Measurements from ENCODE around the gene ADAMTSL3.
"Not testable (repeated sequence)": the region's sequence is repeated elsewhere in the genome, so short reads cannot be mapped to it uniquely, and the experiment has no call there.

ADAMTSL3 gene

DNA sequence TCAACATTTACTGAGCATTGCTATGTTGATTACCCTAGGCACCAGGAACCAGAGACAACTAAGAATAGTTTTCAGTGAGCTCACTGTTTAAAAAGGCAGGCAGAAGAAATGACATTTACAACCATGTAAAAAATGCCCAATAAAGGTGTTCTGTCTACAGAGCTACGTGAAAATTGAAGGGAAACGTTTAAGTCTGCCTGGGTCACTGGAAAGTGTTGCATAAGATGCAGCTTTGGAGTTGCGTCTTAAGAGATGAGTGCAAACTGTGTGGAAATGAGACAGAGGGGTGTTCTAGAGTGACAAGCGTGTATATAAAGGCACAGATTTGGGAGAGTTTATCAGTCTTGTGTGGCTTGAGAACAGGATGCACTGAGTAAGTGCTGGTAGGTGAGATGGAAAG, 303.0 kb downstream of the ADAMTSL3 start:
- in situ Hi-C loops (cut with HindIII; ENCODE audit: low sequenced_read_pairs), result no loop called here

GRCh38 chr15:83959477-83959876, 305.6 kb downstream of the ADAMTSL3 start:
- in situ Hi-C loops (cut with HindIII; ENCODE audit: low sequenced_read_pairs), result no loop called here

DNA sequence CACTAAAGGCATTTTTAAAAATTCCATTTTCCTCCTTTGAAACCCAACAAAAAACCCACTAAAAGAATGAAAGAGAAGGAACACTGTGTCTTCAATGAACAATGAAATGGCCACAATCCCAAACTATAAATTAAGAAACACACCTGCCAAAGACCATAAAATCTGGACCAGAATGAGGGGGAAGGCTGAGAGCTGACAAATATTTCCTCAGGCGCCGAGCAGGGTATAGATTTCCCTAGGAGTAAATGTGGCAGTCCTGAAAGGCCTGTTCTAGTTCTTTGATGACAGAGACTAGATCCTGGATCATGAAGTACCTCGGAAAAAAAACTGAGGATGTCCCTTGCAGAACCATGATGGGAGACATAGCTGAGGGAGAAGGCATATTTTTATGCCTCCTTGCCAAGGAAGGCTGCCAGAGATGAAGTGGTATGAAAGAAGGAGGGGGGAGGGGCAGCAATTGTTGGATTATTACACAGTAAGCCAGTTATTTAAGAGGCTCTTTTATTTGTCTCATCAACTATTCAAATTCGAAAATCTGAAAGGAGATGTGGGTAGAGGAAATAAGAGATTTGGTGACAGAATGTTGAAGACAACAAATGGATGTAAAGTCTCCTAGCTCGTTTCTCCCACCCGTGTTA, 306.4 kb downstream of the ADAMTSL3 start:
- in situ Hi-C loops (cut with HindIII; ENCODE audit: low sequenced_read_pairs), result no loop called here

- in situ Hi-C loops (cut with HindIII; ENCODE audit: low sequenced_read_pairs), result no loop called here
Observed at GRCh38 chr15:83961311-83961710, 307.4 kb downstream of the ADAMTSL3 start.

GRCh38 chr15:83964967-83965366, 311.0 kb downstream of the ADAMTSL3 start:
- in situ Hi-C loops (cut with HindIII; ENCODE audit: low sequenced_read_pairs), result not testable (repeated sequence)

DNA sequence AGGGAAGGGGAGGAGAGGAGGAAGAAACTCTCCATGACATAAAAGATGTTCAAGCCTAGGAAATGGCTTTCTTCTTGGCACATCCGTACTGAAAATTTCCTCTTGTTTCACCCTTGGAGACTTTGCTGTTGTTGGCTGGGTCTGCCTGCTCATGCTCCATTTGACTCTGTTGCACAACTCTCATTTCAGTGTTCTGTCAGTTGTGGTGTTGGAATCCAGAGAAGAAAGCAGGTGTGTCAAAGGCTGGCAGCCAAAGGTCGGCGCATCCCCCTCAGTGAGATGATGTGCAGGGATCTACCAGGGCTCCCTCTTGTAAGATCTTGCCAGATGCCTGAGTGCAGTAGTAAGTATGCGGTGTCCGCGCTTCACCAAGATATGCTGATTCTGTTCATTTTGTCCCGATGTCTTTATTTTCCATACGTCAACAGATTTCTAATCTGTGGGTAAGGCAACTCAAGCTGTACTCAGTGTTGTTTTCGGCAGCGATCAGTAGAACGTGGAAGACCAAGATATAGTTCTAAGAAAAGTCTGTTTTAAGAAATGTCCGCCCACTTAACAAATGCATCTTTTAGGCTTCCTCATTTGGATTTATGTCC, 316.5 kb downstream of the ADAMTSL3 start:
- in situ Hi-C loops (cut with HindIII; ENCODE audit: low sequenced_read_pairs), result no loop called here

DNA sequence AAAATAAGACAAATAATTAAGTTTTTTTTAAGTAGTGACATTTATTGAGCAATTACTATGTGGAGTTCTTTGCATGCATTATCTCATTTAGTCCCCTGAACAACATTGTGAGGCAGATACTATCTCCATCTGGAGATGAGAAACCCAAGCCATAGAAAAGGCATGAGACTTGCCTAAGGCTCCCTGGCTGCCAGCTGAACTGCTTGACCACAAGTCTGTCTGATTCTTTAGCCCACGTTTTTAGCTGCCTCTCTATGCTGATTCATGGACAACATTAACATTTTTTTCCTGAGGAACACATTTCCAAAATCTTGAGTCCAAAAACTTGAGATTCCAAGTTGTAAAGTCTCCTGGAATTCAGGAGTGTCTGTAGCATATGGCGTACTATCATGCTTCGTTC, 318.1 kb downstream of the ADAMTSL3 start:
- in situ Hi-C loops (cut with HindIII; ENCODE audit: low sequenced_read_pairs), result no loop called here

GRCh38 chr15:83973816-83974215, 319.9 kb downstream of the ADAMTSL3 start:
- in situ Hi-C loops (cut with HindIII; ENCODE audit: low sequenced_read_pairs), result no loop called here

- in situ Hi-C loops (cut with HindIII; ENCODE audit: low sequenced_read_pairs), result no loop called here
Observed at GRCh38 chr15:83977992-83978391, 324.1 kb downstream of the ADAMTSL3 start.

- in situ Hi-C loops (cut with HindIII; ENCODE audit: low sequenced_read_pairs), result no loop called here
Observed at GRCh38 chr15:83978588-83978987, 324.7 kb downstream of the ADAMTSL3 start.

DNA sequence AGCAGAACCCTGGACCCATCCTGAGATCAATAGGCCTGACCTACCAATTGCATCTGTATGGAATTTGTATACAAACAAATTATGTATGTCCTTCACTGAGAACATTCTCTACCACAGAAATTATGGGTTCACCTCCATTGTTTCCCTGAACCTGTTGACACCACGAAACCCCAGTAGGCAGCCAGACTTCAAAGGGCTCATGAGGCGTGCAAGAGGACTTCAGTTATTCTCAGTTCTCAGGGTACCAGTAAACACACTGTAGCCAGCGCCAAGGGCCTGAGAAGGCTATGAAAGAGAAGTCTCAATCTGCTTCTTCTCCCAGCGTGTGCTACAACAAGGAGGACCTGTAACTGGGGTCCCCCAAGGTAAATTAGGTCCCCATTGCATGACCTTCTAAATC, 326.7 kb downstream of the ADAMTSL3 start:
- in situ Hi-C loops (cut with HindIII; ENCODE audit: low sequenced_read_pairs), result no loop called here

DNA sequence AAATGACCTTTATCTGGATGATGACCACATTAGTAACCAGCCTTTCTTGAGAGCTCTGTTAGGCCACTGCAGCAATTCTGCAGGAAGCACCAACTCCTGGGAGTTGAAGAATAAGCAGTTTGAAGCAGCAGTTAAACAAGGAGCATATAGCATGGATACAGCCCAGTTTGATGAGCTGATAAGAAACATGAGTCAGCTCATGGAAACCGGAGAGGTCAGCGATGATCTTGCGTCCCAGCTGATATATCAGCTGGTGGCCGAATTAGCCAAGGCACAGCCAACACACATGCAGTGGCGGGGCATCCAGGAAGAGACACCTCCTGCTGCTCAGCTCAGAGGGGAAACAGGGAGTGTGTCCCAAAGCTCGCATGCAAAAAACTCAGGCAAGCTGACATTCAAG, 328.8 kb downstream of the ADAMTSL3 start:
- in situ Hi-C loops (cut with HindIII; ENCODE audit: low sequenced_read_pairs), result no loop called here

DNA sequence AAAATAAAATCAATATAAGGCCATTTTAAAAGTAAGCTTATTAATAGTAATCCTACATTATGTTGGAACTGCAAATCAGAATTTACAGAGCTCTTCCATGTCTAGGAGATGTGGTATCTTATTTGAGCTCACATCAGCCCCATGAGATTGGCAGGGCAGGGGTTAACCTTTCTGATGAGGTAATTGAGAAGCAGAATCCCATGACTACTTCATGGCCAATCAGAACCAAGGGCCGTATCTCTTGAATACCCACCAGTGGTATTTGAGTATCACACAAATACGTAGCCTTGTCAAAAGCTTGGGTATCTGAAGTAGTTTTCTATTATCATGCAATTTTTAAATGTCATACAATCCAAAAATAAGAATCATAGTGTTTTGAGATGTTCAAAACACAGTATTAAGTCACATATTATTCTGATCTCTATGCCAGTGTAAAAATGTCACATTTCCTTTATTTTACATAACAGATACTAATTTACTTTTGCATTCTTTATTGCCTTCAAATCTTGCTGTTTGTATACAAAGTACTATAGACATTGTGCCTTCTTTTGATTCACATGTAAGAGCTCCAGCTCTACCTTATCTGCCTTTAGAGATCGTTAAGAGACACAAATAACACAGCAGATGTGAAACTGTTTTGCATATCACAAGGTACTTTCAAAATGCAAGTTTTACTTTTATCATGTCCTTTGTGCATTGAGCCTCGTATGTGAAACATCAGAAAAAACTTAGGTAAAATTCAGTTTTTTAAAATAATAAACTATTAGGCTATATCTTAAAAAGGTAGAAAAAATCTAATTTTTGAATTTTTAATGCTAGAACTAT, 329.9 kb downstream of the ADAMTSL3 start:
- in situ Hi-C loops (cut with HindIII; ENCODE audit: low sequenced_read_pairs), result no loop called here

- in situ Hi-C loops (cut with HindIII; ENCODE audit: low sequenced_read_pairs), result no loop called here
Observed at GRCh38 chr15:83984601-83985000, 330.7 kb downstream of the ADAMTSL3 start.

- in situ Hi-C loops (cut with HindIII; ENCODE audit: low sequenced_read_pairs), result no loop called here
Observed at GRCh38 chr15:83991163-83991562, 337.2 kb downstream of the ADAMTSL3 start.

DNA sequence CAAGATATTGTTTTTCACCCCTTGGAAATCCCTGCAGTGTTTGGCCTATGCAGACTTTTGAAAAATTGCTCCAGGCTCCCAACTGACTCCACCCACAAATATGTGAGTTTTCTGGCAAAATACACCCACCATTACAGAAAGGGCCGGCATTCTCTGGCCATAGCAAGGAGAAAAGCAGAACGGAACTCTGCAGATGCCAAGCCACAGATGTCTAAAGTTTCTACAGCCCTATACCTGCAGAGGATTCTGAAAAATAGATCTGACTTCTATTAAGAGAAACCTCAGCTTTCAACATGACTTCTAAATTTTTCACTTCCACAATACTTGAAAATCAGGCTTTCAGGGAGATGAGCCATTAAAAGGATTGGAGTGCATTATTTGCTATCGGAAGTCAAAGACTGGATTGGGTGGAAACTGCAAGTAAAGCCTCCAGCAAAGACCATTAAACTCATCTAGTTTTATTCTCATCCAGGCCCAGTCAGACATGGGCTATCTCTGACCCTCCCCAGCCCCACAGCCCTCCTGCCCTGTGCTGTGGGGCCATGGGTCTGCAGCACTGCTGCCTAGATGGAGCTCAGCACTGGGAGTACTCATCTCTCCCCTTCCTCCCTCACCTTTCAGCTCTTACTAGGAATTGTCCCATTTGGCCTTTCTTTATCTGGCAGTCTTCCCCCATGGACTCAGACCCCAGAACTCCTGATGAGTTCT, 338.6 kb downstream of the ADAMTSL3 start:
- in situ Hi-C loops (cut with HindIII; ENCODE audit: low sequenced_read_pairs), result no loop called here

- in situ Hi-C loops (cut with HindIII; ENCODE audit: low sequenced_read_pairs), result no loop called here
Observed at GRCh38 chr15:83993591-83993990, 339.7 kb downstream of the ADAMTSL3 start.

GRCh38 chr15:83998486-83998885, 344.6 kb downstream of the ADAMTSL3 start:
- in situ Hi-C loops (cut with HindIII; ENCODE audit: low sequenced_read_pairs), result no loop called here

DNA sequence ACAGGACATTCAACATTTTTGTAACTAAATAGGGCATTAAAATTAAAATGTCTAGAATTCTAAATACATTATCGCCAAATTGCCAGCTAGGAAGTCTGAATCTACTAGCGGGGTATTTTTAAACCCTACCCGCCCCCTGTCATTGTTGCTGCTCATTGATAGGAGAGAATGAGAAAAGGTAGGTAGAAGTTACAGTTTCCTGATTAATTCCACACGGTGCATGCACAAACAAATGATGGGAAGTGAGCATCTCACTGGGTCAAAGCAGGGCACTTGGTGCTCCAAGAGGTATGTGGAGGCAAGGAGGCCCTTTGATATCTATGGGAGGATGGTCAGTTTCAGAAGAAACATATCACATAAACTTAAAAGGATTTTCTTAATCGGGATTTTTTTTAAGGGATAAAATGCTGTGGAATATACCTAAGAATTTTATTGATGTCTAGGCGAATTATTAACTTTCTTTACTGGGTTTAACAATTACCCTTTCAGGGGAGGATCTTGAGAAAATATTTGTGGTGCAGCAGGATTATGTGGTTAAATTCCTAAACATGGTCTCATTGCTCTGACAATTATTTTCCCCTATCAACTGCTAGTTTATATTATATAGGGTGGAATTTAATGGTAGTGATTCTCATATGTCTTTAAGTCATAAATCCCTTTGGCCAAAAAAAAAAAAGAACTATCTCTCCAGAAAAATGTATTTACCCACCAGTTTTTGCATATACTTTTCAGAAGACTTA, 345.6 kb downstream of the ADAMTSL3 start:
- in situ Hi-C loops (cut with HindIII; ENCODE audit: low sequenced_read_pairs), result no loop called here

- in situ Hi-C loops (cut with HindIII; ENCODE audit: low sequenced_read_pairs), result no loop called here
Observed at GRCh38 chr15:84001037-84001436, 347.1 kb downstream of the ADAMTSL3 start.

- in situ Hi-C loops (cut with HindIII; ENCODE audit: low sequenced_read_pairs), result no loop called here
Observed at GRCh38 chr15:84001655-84002054, 347.7 kb downstream of the ADAMTSL3 start.
